Glutamatergic neuron (in vitro differentiated cells): Measurements from ENCODE around the gene DCP2. TPM values are rescaled to one million over a fixed set of nuclear protein-coding genes. Genes with fewer than 3 reads are reported as not detected.

ENCODE experiments used
- DNase-seq: peaks from one replicate; pipeline ENCODE4 v3.0.0; 2022
- H3K27ac Mint-ChIP-seq: one replicate; pipeline ENCODE4 v1.8.0; 2020; ENCODE audit warnings: mild to moderate bottlenecking, mixed read lengths, inconsistent platforms; ENCODE audit not compliant: unreplicated experiment
- H3K27me3 Mint-ChIP-seq: one replicate; pipeline ENCODE4 v1.8.0; 2020; ENCODE audit warnings: mild to moderate bottlenecking, moderate library complexity, mixed read lengths, inconsistent platforms; ENCODE audit not compliant: unreplicated experiment
- H3K36me3 Mint-ChIP-seq: one replicate; pipeline ENCODE4 v1.8.0; 2020; ENCODE audit warnings: mild to moderate bottlenecking, mixed read lengths, inconsistent platforms; ENCODE audit not compliant: unreplicated experiment
- H3K4me1 Mint-ChIP-seq: one replicate; pipeline ENCODE4 v1.8.0; 2020; ENCODE audit warnings: mild to moderate bottlenecking, low read depth, mixed read lengths, inconsistent platforms; ENCODE audit not compliant: unreplicated experiment
- H3K4me3 Mint-ChIP-seq: one replicate; pipeline ENCODE4 v1.8.0; 2020; ENCODE audit warnings: mild to moderate bottlenecking, mixed read lengths, inconsistent platforms; ENCODE audit not compliant: unreplicated experiment
- H3K9me3 Mint-ChIP-seq: one replicate; pipeline ENCODE4 v1.8.0; 2020; ENCODE audit warnings: mild to moderate bottlenecking, moderate library complexity, mixed read lengths, inconsistent platforms; ENCODE audit not compliant: unreplicated experiment
- total RNA-seq: library from RNA; stranded (reverse); fragmentation: NEBNext Ultra II Directional; extraction: Animal tissue kit (Norgen Biotek cat#: 25700); gene quantifications from one replicate; pipeline ENCODE4 v1.2.1, GENCODE V29; 2021; ENCODE audit not compliant: unreplicated experiment
- TF ChIP-seq, protein P1 (sequence below): fragments of 200-600 bp; sonication (generic); IDR thresholded peaks from one replicate; pipeline ENCODE4 v1.5.0; 2021; ENCODE audit not compliant: partially characterized antibody, unreplicated experiment

The DCP2 gene
- total RNA-seq, 1 donor from 2014 or later: 117 TPM

DNA sequence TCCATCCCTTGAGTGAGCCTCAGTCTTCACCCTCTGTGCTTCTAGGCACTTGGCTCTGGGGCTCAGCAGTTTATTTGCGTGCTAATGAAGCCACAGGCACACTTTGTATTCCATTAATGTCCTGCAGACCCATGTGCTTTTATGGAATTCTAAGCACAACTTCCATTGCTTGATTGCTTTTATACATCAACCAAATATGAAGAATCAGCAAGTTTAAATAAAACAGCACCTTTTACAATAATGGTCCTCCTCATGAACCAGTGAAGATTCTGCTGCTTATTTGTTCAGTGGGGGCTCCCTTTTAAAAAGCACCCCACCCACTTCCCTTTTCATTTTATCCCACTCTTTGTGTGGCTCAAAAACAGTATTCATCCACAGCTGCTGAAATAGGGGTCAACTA, 60.2 kb downstream of the DCP2 start:
- Mint-ChIP-seq H3K9me3 (peaks cover 17% of the 10 kb centered on the region), H3K36me3 (peaks cover 16% of the 10 kb centered on the region), H3K4me1 (peaks cover 37% of the 10 kb centered on the region), H3K4me3 (no peak overlapping the region), H3K27ac (no peak overlapping the region), H3K27me3 (peaks cover 5% of the 10 kb centered on the region)
- TF ChIP-seq, protein P1, sequence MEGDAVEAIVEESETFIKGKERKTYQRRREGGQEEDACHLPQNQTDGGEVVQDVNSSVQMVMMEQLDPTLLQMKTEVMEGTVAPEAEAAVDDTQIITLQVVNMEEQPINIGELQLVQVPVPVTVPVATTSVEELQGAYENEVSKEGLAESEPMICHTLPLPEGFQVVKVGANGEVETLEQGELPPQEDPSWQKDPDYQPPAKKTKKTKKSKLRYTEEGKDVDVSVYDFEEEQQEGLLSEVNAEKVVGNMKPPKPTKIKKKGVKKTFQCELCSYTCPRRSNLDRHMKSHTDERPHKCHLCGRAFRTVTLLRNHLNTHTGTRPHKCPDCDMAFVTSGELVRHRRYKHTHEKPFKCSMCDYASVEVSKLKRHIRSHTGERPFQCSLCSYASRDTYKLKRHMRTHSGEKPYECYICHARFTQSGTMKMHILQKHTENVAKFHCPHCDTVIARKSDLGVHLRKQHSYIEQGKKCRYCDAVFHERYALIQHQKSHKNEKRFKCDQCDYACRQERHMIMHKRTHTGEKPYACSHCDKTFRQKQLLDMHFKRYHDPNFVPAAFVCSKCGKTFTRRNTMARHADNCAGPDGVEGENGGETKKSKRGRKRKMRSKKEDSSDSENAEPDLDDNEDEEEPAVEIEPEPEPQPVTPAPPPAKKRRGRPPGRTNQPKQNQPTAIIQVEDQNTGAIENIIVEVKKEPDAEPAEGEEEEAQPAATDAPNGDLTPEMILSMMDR: no peak
- no peak for DNase-seq

GRCh38 chr5:113038136-113038535, 61.5 kb downstream of the DCP2 start:
- peaks cover 17% of the 10 kb centered on the region for H3K9me3 Mint-ChIP-seq
- H3K4me3 Mint-ChIP-seq: peak overlapping the region; percentile 41
- TF ChIP-seq, protein P1: no peak
- H3K27ac Mint-ChIP-seq: peak overlapping the region; percentile 77
- no peak for DNase-seq
- peaks cover 9% of the 10 kb centered on the region for H3K27me3 Mint-ChIP-seq
- peaks cover 42% of the 10 kb centered on the region for H3K4me1 Mint-ChIP-seq
- H3K36me3 Mint-ChIP-seq: peaks cover 16% of the 10 kb centered on the region

DNA sequence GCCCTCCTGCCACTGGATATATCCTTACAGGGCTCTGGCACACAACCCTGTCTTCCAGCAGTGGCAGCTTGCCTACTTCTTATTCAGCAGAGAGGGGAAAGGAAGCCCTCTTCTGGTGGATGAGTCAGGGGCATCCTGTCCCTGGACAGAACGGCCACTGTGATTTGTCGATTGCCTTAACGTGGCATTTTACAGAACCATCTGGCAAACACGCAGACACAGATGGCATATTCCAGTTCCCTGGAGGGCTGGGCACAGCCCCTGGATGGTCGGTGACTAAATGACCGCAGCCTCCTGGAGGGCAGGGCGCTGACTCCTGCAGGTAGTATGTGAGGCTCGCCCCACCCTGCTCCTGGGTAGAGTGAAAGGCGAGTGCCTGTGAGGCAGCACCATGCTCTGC, 62.1 kb downstream of the DCP2 start:
- no peak overlapping the region for H3K4me3 Mint-ChIP-seq
- peaks cover 44% of the 10 kb centered on the region for H3K4me1 Mint-ChIP-seq
- peak; percentile 45 for DNase-seq
- TF ChIP-seq, protein P1: no peak
- peak overlapping the region; percentile 77 for H3K27ac Mint-ChIP-seq
- H3K27me3 Mint-ChIP-seq: peaks cover 9% of the 10 kb centered on the region
- peaks cover 17% of the 10 kb centered on the region for H3K9me3 Mint-ChIP-seq
- H3K36me3 Mint-ChIP-seq: peaks cover 16% of the 10 kb centered on the region

DNA sequence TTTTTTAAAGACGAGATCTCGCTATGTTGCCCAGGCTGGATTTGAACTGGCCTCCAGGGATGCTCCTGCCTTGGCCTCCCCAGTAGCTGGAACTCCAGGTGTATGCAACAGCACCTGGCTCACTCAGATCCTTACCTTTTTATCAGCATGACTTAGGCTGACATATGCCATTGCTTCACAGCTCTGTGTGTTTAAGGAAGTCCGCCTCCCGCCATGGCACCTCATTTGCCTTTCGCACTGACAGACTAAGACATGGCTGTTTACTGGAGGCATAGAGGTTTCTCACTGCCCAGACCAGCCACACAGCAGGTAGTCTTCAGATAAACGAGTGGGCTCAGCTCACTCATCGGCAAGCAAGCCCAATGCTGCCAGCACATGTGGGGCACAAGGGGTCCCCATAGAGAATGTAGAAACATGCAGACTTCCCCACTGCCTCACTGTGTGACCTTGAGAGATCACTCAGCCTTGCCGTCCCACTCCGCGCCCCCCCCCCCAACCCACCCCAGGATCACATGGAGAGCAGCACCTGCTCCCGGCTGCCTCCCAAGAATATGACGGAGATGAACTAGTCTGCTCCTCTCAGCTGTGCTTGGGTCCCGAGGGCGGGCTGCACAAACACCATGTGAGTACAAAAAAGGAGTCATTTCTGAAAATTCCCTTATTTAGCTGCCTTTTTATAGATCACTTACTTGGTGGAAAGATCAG, 62.8 kb downstream of the DCP2 start:
- Mint-ChIP-seq H3K4me3 (no peak overlapping the region), H3K27me3 (peaks cover 9% of the 10 kb centered on the region), H3K36me3 (peaks cover 16% of the 10 kb centered on the region), H3K27ac (peak overlapping the region; percentile 67), H3K4me1 (peaks cover 44% of the 10 kb centered on the region), H3K9me3 (peaks cover 17% of the 10 kb centered on the region)
- TF ChIP-seq, protein P1: no peak
- DNase-seq: no peak

DNA sequence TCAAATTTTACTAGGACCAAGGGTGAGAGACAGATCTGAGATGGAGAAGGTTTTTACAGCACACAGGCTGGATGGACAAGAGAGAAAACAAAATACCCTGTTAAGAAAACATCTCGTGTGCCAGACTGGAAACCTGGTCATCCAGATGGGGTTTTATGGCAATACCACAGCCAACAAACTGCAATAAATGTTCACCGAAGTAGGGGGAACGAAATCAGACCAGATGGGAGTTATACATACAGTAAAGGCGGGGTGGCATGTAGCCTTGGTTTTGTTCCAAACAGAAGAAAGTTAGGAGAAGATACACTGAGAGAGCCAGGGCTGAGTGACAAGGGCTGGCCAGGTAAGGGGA, 63.3 kb downstream of the DCP2 start:
- TF ChIP-seq, protein P1: no peak
- Mint-ChIP-seq H3K4me1 (peaks cover 43% of the 10 kb centered on the region), H3K9me3 (peaks cover 15% of the 10 kb centered on the region), H3K4me3 (no peak overlapping the region), H3K27me3 (peaks cover 9% of the 10 kb centered on the region), H3K36me3 (peaks cover 18% of the 10 kb centered on the region), H3K27ac (peak overlapping the region; percentile 67)
- no peak for DNase-seq
